Trophoblast cell (in vitro differentiated cells and primary cell): ENCODE measurements around the gene MPP3.

Experiments used
- DNase-seq, 2 donors: peaks; one replicate each; pipeline ENCODE4 v3.0.0-alpha.2; 2016
- H2AFZ ChIP-seq: 2 replicates; pipeline ENCODE4 v1.6.1; 2013; ENCODE audit warnings: low read length, moderate library complexity, mild to moderate bottlenecking; ENCODE audit not compliant: insufficient read depth, poor library complexity
- H2AK5ac ChIP-seq: 2 replicates; pipeline ENCODE4 v1.6.1; 2013; ENCODE audit warnings: mild to moderate bottlenecking, low read length
- H2BK120ac ChIP-seq: 2 replicates; pipeline ENCODE4 v1.6.1; 2013; ENCODE audit warnings: low read length, mild to moderate bottlenecking, moderate library complexity; ENCODE audit not compliant: insufficient read depth, poor library complexity
- H2BK12ac ChIP-seq: 2 replicates; pipeline ENCODE4 v1.6.1; 2013; ENCODE audit warnings: mild to moderate bottlenecking, low read length, moderate library complexity
- H2BK5ac ChIP-seq: 2 replicates; pipeline ENCODE4 v1.6.1; 2013; ENCODE audit warnings: low read length, low read depth, moderate library complexity, mild to moderate bottlenecking; ENCODE audit not compliant: poor library complexity
- H3K14ac ChIP-seq: 2 replicates; pipeline ENCODE4 v1.6.1; 2013; ENCODE audit warnings: mild to moderate bottlenecking, low read length
- H3K18ac ChIP-seq: 2 replicates; pipeline ENCODE4 v1.6.1; 2013; ENCODE audit warnings: mild to moderate bottlenecking, low read length
- H3K23ac ChIP-seq: 2 replicates; pipeline ENCODE4 v1.6.1; 2013; ENCODE audit warnings: low read length
- H3K27ac ChIP-seq: 2 replicates; pipeline ENCODE4 v1.5.1; 2013; ENCODE audit warnings: low read depth, mild to moderate bottlenecking, inconsistent platforms, low read length, moderate library complexity
- H3K27me3 ChIP-seq: 2 replicates; pipeline ENCODE4 v1.6.1; 2013; ENCODE audit warnings: inconsistent platforms, mild to moderate bottlenecking, low read length, moderate library complexity; ENCODE audit not compliant: insufficient read depth
- H3K36me3 ChIP-seq, 2 experiments: 1 replicate in 1 of 2; 2 replicates in 1 of 2; pipeline ENCODE4 v1.6.1; 2013; ENCODE audit warnings: low read length in 2 of 2, mild to moderate bottlenecking in 2 of 2, moderate library complexity in 1 of 2; ENCODE audit not compliant: insufficient read depth in 2 of 2, control insufficient read depth in 1 of 2
- H3K4ac ChIP-seq: 2 replicates; pipeline ENCODE4 v1.6.1; 2013; ENCODE audit warnings: low read depth, mild to moderate bottlenecking, low read length, moderate library complexity
- H3K4me1 ChIP-seq, 2 experiments: 1 replicate in 1 of 2; 2 replicates in 1 of 2; pipeline ENCODE4 v1.6.1; 2013; ENCODE audit warnings: low read length in 2 of 2, mild to moderate bottlenecking in 2 of 2, moderate library complexity in 1 of 2; ENCODE audit not compliant: insufficient read depth in 2 of 2, control insufficient read depth in 1 of 2
- H3K4me2 ChIP-seq: 2 replicates; pipeline ENCODE4 v1.6.1; 2013; ENCODE audit warnings: inconsistent platforms, mild to moderate bottlenecking, low read length, moderate library complexity
- H3K4me3 ChIP-seq: 2 replicates; pipeline ENCODE4 v1.5.1; 2013; ENCODE audit warnings: mild to moderate bottlenecking, low read depth, low read length, inconsistent platforms
- H3K79me1 ChIP-seq: one replicate; pipeline ENCODE4 v1.6.1; 2013; ENCODE audit warnings: low read length
- H3K79me2 ChIP-seq: 2 replicates; pipeline ENCODE4 v1.6.1; 2013; ENCODE audit warnings: low read length, mild to moderate bottlenecking; ENCODE audit not compliant: control insufficient read depth, insufficient read depth, poor library complexity
- H3K9ac ChIP-seq: 2 replicates; pipeline ENCODE4 v1.6.1; 2013; ENCODE audit warnings: mild to moderate bottlenecking, low read length
- H3K9me3 ChIP-seq: 2 replicates; pipeline ENCODE4 v1.6.1; 2013; ENCODE audit warnings: low read depth, mild to moderate bottlenecking, control low read depth, inconsistent platforms, low read length; ENCODE audit not compliant: insufficient read depth
- H4K12ac ChIP-seq: 2 replicates; pipeline ENCODE4 v1.6.1; 2013; ENCODE audit warnings: low read depth, mild to moderate bottlenecking, low read length, moderate library complexity
- H4K8ac ChIP-seq: 2 replicates; pipeline ENCODE4 v1.6.1; 2013; ENCODE audit warnings: low read depth, mild to moderate bottlenecking, low read length, moderate library complexity
- H4K91ac ChIP-seq: one replicate; pipeline ENCODE4 v1.6.1; 2013; ENCODE audit warnings: low read depth, mild to moderate bottlenecking, low read length, moderate library complexity
- WGBS: extraction: QIAGEN DNeasy Blood & Tissue Kit; methylation state at CpG from one replicate; pipeline ENCODE4 v1.1.7; 2013; ENCODE audit warnings: missing lambda C conversion rate; ENCODE audit not compliant: insufficient read length, insufficient coverage; ENCODE audit errors: extremely low coverage; 5-methylcytosine and 5-hydroxymethylcytosine counted together

The MPP3 gene

DNA sequence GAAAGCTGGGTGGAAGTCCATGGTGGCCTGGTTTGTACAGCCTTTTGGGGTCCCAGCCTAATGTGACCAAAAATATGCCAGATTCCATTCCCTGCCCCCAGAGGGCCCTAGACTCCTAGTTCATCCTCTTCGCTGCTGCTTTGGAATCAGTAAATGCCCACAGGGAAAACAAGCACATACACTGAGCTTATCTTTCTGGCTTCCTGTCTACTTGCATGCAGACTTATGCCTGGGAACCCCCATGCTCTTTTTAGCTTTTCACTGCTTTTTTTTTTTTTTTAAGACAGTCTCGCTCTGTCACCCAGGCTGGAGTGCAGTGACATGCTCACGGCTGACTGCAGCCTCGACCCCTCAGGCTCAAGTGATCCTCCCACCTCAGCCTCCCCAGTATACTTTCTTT, 7.9 kb upstream of the MPP3 start:
- H4K91ac ChIP-seq = no peak overlapping the region
- no peak overlapping the region for H4K8ac ChIP-seq
- no peak overlapping the region for H3K4ac ChIP-seq
- H3K79me1 ChIP-seq = no peaks in the 10 kb centered on the region
- no peak overlapping the region for H2AFZ ChIP-seq
- H2BK5ac ChIP-seq = no peak overlapping the region
- no peaks in the 10 kb centered on the region for H3K27me3 ChIP-seq
- H3K9me3 ChIP-seq = no peaks in the 10 kb centered on the region
- no peak overlapping the region for H3K9ac ChIP-seq
- no peaks in the 10 kb centered on the region for H3K4me1 ChIP-seq
- H3K23ac ChIP-seq = no peak overlapping the region
- H3K4me3 ChIP-seq = no peak overlapping the region
- no peak overlapping the region for H3K27ac ChIP-seq
- no peak overlapping the region for H2BK120ac ChIP-seq
- H3K18ac ChIP-seq = no peak overlapping the region
- H3K14ac ChIP-seq = no peak overlapping the region
- H2BK12ac ChIP-seq = no peak overlapping the region
- WGBS = no CpG with 5 or more reads among the region's 4 CpGs
- H2AK5ac ChIP-seq = no peak overlapping the region
- no peaks in the 10 kb centered on the region for H3K36me3 ChIP-seq
- no peaks in the 10 kb centered on the region for H3K79me2 ChIP-seq
- DNase-seq = no peak
- no peak overlapping the region for H4K12ac ChIP-seq
- H3K4me2 ChIP-seq = no peak overlapping the region

DNA sequence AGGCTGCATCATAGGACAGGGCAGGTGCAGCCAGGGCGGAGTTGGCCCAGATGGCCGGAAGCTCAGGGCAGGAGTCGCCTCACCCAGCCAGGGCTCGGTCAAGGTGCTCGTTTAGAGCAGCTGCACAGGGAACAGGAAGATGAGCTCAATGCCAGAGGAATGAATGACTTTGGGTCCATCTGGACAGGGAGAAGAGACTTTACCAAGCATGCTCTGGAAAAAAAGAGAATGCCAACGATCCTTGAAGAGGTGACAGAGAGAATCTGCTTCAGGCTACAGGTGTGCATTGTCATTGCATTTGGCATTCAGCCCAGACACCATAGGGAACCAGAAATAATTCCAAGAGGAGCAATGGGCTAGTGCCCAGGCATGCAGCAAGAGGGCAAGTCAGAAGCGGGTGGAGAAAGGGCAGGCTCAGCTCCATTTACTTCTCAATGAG, 6.7 kb upstream of the MPP3 start:
- no peak overlapping the region for H3K4ac ChIP-seq
- no peak overlapping the region for H2BK12ac ChIP-seq
- no peak overlapping the region for H4K91ac ChIP-seq

DNA sequence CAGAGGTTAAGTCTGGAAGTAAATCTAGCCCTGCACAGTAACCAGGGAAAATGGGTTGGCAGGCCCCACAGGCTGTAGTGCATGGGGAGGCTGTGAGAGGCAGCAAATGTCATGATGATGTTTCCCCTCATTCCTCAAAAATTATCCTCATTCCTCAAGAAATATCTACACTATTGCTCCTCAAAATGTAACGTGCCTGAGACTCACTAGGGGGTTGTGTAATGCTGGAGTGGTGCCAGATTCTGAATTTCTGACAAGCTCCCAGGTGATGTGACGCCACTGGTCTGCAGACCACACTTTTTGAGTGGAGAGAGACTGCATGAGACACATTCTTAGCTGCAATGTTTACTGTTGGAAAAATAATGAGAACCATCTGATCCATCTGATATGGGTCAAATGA, 1.2 kb upstream of the MPP3 start:
- no CpG with 5 or more reads among the region's 2 CpGs for WGBS
- Histone ChIP-seq H3K18ac (no peak overlapping the region), H2AK5ac (no peak overlapping the region), H3K79me1 (no peaks in the 10 kb centered on the region), H3K14ac (no peak overlapping the region), H3K4me3 (no peak overlapping the region), H3K23ac (no peak overlapping the region), H2BK120ac (no peak overlapping the region), H3K27me3 (peaks cover 30% of the 10 kb centered on the region), H2AFZ (no peak overlapping the region), H3K9me3 (no peaks in the 10 kb centered on the region), H3K9ac (no peak overlapping the region), H2BK12ac (no peak overlapping the region), H4K12ac (no peak overlapping the region), H4K91ac (no peak overlapping the region), H3K27ac (no peak overlapping the region), H3K4me1 (peaks cover 5 to 6% of the 10 kb centered on the region in 2 experiments), H4K8ac (no peak overlapping the region), H3K79me2 (no peaks in the 10 kb centered on the region), H3K4me2 (no peak overlapping the region), H2BK5ac (no peak overlapping the region), H3K36me3 (no peaks in the 10 kb centered on the region), H3K4ac (no peak overlapping the region)
- DNase-seq = peak; percentile 44 to 53

More for the DNA sequence above, 6.7 kb upstream of the MPP3 start:
- DNase-seq = peak; percentile 38 to 39
- Histone ChIP-seq H3K79me2 (no peaks in the 10 kb centered on the region), H3K9ac (no peak overlapping the region), H4K12ac (no peak overlapping the region), H3K27me3 (no peaks in the 10 kb centered on the region), H3K14ac (no peak overlapping the region), H3K4me1 (no peaks in the 10 kb centered on the region), H3K18ac (no peak overlapping the region), H2AK5ac (no peak overlapping the region), H4K8ac (no peak overlapping the region), H3K79me1 (no peaks in the 10 kb centered on the region), H2BK5ac (no peak overlapping the region), H3K4me3 (no peak overlapping the region), H3K36me3 (no peaks in the 10 kb centered on the region), H2AFZ (no peak overlapping the region), H3K4me2 (no peak overlapping the region), H3K27ac (no peak overlapping the region), H3K9me3 (no peaks in the 10 kb centered on the region), H3K23ac (no peak overlapping the region), H2BK120ac (no peak overlapping the region)
- no CpG with 5 or more reads among the region's 7 CpGs for WGBS

DNA sequence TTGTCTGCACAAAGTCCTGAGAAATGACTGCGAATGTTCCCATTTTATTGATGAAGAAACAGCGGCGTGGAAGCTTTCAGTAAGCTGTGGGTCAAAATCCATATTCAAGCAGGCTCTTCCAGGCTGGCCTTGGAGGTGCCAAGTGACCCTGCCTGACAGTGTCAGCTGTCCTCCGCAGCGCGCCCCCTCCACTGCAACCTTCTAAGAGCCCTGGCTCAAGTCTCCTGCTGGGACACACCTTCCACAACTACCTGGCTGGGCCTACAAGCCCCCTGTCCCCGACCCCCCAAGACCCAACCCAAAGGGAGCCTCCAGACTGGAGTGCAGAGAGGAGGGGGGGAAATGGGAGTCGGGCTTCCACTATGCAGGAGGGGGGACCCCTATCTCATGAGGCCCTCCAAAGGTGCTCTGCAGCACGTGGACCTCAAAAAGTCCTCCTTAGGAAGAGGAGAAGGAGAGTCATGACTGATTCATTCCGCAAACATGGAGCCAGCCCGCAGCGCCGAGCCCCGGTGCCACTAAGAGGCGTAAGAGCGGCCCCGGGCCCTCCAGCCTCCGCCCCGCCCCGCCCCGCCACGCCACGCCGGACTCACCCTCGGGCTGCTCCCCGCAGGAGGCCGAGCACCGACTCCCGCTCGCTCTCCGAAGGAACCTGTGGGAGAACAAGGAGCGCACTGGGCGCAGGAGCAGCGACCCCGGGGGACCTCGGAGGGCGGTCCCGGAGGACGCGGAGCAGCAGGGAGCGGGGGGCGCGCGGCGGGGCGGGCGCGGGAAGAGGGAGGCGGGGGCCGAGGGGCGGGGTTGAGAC, 574 bp downstream of the MPP3 start:
- Histone ChIP-seq H3K9ac (no peak overlapping the region), H3K14ac (no peak overlapping the region), H3K18ac (no peak overlapping the region), H3K4me2 (peak overlapping the region; percentile 91), H2AFZ (peak overlapping the region; percentile 45), H3K9me3 (no peaks in the 10 kb centered on the region), H4K91ac (no peak overlapping the region), H3K79me2 (no peaks in the 10 kb centered on the region), H3K4ac (no peak overlapping the region), H3K36me3 (no peaks in the 10 kb centered on the region), H4K8ac (no peak overlapping the region), H2AK5ac (no peak overlapping the region), H3K27ac (no peak overlapping the region), H3K4me1 (peaks cover 5 to 6% of the 10 kb centered on the region in 2 experiments), H2BK12ac (no peak overlapping the region), H2BK120ac (no peak overlapping the region), H4K12ac (no peak overlapping the region), H3K79me1 (no peaks in the 10 kb centered on the region), H3K23ac (no peak overlapping the region), H3K4me3 (peak overlapping the region; percentile 77), H3K27me3 (peaks cover 30% of the 10 kb centered on the region), H2BK5ac (no peak overlapping the region)
- DNase-seq = peak; percentile 78 to 79
- WGBS = no CpG with 5 or more reads among the region's 51 CpGs
